ENCODE results near the gene ISOC1.

The ISOC1 gene

DNA sequence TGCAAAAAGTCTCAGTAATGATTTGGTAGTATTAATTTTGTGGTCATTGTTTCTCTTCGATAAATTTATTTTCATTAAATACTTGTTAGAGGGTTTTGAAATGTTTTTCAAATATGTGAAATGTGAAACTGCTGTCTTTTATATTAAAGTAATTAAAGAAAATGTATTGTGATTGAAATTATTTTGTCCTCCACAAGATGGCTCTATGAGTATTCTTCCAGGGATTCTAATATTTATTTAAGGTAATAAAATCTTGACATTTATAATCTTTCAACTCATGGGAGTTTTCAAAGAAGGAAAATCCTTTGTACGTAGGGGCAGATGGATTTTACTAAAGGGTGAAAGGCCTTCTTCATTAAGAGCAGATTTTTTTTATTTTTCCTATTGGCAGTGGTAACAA lies 19.3 kb downstream of the ISOC1 start:
- Histone ChIP-seq H3K4me1 (ENCODE audit: control insufficient read depth in 1 of 2, insufficient read depth in 2 of 2, low read length in 2 of 2) (no peaks in the 10 kb centered on the region), H3K27me3 (ENCODE audit: low read depth, low read length) (no peaks in the 10 kb centered on the region), H3K36me3 (ENCODE audit: control insufficient read depth in 1 of 2, insufficient read depth in 2 of 2, low read length in 2 of 2) (no peaks in the 10 kb centered on the region), H3K27ac (ENCODE audit: low read length) (no peak overlapping the region), H3K9me3 (ENCODE audit: control insufficient read depth in 1 of 2, low read length in 2 of 2) (no peaks in the 10 kb centered on the region), H3K4me3 (ENCODE audit: low read depth in 1 of 2, low read length in 2 of 2) (no peak overlapping the region)

DNA sequence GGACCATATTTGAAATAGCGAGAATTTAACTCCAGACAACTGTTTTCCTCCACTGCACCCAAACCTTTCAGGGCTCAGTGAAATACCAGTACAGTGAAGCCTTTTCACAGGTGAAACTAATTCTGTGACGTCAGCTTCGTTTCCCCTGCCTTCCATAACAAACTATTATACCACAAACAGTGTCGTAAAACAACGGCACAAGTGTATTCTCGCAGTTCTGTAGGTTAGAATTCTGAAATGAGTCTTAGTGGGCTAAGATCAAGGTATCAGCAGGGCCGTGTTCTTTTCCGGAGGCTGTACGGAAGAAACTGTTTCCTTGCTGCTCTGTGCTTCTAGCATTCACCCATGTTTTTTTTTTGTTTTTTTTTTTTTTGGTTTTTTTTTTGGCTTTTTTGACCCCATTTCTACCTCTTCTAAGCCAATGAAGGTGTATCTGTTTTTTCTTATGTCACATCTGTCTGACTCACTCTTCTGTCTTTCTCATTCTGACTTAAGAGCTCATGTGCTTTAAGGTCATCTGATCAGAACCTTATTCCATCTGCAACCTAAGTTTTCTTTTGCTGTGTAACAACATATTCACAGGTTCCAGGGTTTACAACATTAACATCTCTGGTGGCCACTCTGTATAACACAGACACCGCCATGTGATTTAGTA lies 20.1 kb downstream of the ISOC1 start:
- no peak overlapping the region for H3K4me3 ChIP-seq (ENCODE audit: low read depth in 1 of 2, low read length in 2 of 2)
- no peaks in the 10 kb centered on the region for H3K4me1 ChIP-seq (ENCODE audit: control insufficient read depth in 1 of 2, insufficient read depth in 2 of 2, low read length in 2 of 2)
- no peaks in the 10 kb centered on the region for H3K36me3 ChIP-seq (ENCODE audit: control insufficient read depth in 1 of 2, insufficient read depth in 2 of 2, low read length in 2 of 2)
- no peak overlapping the region for H3K27ac ChIP-seq (ENCODE audit: low read length)
- no peaks in the 10 kb centered on the region for H3K27me3 ChIP-seq (ENCODE audit: low read depth, low read length)
- H3K9me3 ChIP-seq (ENCODE audit: control insufficient read depth in 1 of 2, low read length in 2 of 2), result no peaks in the 10 kb centered on the region

DNA sequence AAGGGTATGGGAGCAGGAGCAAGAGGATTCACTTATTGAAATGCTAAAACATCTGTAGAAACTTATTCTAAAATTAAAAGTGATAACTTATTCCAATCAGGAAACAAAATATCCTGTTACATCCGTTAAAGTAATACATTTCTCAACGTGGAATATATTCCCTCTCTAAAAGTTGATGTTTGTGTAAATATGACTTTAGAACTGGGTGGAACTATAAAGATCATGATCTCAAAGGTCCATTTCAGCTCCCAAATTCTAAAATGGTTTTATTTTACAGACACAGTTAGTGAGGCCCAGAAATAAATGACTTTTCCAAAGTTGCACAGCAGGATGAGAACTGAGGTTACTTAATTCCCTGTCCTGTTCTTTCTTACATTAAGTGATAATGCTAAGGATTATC lies 21.1 kb downstream of the ISOC1 start:
- no peaks in the 10 kb centered on the region for H3K4me1 ChIP-seq (ENCODE audit: control insufficient read depth in 1 of 2, insufficient read depth in 2 of 2, low read length in 2 of 2)

DNA sequence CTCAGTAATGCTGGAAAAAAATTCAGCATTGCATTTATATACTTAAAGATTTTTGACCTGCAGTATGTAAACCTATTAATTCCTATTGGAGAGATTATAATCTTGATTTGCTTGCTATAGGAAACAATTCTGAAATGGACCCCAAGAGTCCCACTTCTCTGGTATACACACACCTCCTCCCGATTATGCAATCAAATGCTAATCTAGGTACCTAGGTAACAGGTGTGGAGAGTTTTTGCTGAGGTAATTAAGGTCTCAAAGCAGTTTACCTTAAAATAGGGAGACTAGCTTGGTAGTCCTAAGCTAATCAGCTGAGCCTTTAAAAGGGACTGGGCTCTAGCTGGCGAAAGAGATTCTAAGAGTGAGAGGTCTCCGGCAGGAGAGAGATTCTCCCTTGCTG lies 22.2 kb downstream of the ISOC1 start:
- Histone ChIP-seq H3K9me3 (ENCODE audit: control insufficient read depth in 1 of 2, low read length in 2 of 2) (no peaks in the 10 kb centered on the region), H3K27me3 (ENCODE audit: low read depth, low read length) (no peaks in the 10 kb centered on the region), H3K27ac (ENCODE audit: low read length) (no peak overlapping the region), H3K4me1 (ENCODE audit: control insufficient read depth in 1 of 2, insufficient read depth in 2 of 2, low read length in 2 of 2) (no peaks in the 10 kb centered on the region), H3K36me3 (ENCODE audit: control insufficient read depth in 1 of 2, insufficient read depth in 2 of 2, low read length in 2 of 2) (no peaks in the 10 kb centered on the region), H3K4me3 (ENCODE audit: low read depth in 1 of 2, low read length in 2 of 2) (no peak overlapping the region)

More for the DNA sequence above, 21.1 kb downstream of the ISOC1 start:
- no peaks in the 10 kb centered on the region for H3K9me3 ChIP-seq (ENCODE audit: control insufficient read depth in 1 of 2, low read length in 2 of 2)
- H3K27ac ChIP-seq (ENCODE audit: low read length), result no peak overlapping the region
- no peak overlapping the region for H3K4me3 ChIP-seq (ENCODE audit: low read depth in 1 of 2, low read length in 2 of 2)
- H3K27me3 ChIP-seq (ENCODE audit: low read depth, low read length), result no peaks in the 10 kb centered on the region
- no peaks in the 10 kb centered on the region for H3K36me3 ChIP-seq (ENCODE audit: control insufficient read depth in 1 of 2, insufficient read depth in 2 of 2, low read length in 2 of 2)

DNA sequence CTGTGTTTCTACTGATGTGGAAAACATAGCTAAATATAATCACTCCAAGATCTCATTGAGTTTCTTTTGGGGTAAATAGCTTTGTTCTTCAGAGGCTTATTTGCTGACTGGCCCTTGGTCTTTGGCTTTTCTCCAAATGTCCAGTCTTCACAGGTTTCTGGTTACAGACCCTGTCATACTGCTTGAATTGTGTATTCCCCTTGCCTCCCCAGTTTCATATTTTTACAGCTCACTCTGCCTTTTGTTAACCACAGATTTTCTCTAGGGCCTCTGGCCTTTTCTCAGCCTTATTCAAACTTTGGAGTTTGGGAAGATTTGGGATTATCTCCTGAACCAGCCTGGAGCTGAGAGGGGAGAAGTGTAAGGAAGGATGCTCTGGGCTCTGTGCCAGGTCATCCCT lies 23.9 kb downstream of the ISOC1 start:
- H3K4me3 ChIP-seq (ENCODE audit: low read depth in 1 of 2, low read length in 2 of 2), result no peak overlapping the region
- H3K4me1 ChIP-seq (ENCODE audit: control insufficient read depth in 1 of 2, insufficient read depth in 2 of 2, low read length in 2 of 2), result no peaks in the 10 kb centered on the region
- H3K27me3 ChIP-seq (ENCODE audit: low read depth, low read length), result no peaks in the 10 kb centered on the region
- H3K27ac ChIP-seq (ENCODE audit: low read length), result no peak overlapping the region
- no peaks in the 10 kb centered on the region for H3K9me3 ChIP-seq (ENCODE audit: control insufficient read depth in 1 of 2, low read length in 2 of 2)
- H3K36me3 ChIP-seq (ENCODE audit: control insufficient read depth in 1 of 2, insufficient read depth in 2 of 2, low read length in 2 of 2), result no peaks in the 10 kb centered on the region

DNA sequence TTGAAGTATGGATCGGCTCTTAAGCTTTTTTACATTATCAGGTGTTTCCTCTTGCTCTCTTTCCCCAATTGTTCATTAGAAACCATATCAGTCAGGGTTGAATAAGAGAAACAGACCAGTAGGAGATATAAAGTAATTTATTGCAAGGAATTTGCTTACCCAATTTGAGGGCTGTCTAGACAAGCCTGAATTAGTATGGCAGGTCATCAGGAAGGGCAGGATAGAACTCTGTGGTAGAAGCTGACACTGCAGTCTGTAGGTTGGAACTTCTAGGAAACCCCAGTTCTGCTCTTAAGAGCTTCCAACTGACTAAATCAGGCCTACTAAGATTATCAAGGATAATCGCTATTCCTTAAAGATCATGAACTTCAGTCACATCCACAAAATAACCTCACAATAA lies 24.3 kb downstream of the ISOC1 start:
- Histone ChIP-seq H3K27ac (ENCODE audit: low read length) (no peak overlapping the region), H3K27me3 (ENCODE audit: low read depth, low read length) (no peaks in the 10 kb centered on the region), H3K9me3 (ENCODE audit: control insufficient read depth in 1 of 2, low read length in 2 of 2) (no peaks in the 10 kb centered on the region), H3K4me3 (ENCODE audit: low read depth in 1 of 2, low read length in 2 of 2) (no peak overlapping the region), H3K36me3 (ENCODE audit: control insufficient read depth in 1 of 2, insufficient read depth in 2 of 2, low read length in 2 of 2) (no peaks in the 10 kb centered on the region), H3K4me1 (ENCODE audit: control insufficient read depth in 1 of 2, insufficient read depth in 2 of 2, low read length in 2 of 2) (no peaks in the 10 kb centered on the region)

DNA sequence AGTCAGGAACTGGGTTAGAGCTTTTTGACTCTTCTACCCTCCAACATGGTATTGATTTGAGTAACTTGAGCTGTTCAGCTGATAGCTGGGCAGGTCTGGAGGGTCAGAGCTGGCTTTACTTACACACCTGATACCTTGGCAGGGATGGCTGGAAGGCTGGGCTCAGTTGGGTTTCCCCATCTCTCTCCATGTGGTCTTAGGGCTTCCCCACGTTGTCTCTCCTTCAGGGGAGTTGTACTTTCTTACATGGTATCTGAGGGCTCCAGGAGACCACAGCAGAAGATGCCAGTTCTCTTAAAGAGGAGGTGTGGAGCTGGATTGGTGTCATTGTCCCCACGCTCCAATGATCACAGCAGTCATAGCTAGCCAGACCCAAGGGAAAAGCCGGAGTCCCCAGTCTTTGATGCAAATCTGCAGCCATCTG lies 25.6 kb downstream of the ISOC1 start:
- no peaks in the 10 kb centered on the region for H3K36me3 ChIP-seq (ENCODE audit: control insufficient read depth in 1 of 2, insufficient read depth in 2 of 2, low read length in 2 of 2)
- no peak overlapping the region for H3K27ac ChIP-seq (ENCODE audit: low read length)
- H3K27me3 ChIP-seq (ENCODE audit: low read depth, low read length), result no peaks in the 10 kb centered on the region
- H3K4me3 ChIP-seq (ENCODE audit: low read depth in 1 of 2, low read length in 2 of 2), result no peak overlapping the region
- H3K4me1 ChIP-seq (ENCODE audit: control insufficient read depth in 1 of 2, insufficient read depth in 2 of 2, low read length in 2 of 2), result no peaks in the 10 kb centered on the region
- H3K9me3 ChIP-seq (ENCODE audit: control insufficient read depth in 1 of 2, low read length in 2 of 2), result no peaks in the 10 kb centered on the region

DNA sequence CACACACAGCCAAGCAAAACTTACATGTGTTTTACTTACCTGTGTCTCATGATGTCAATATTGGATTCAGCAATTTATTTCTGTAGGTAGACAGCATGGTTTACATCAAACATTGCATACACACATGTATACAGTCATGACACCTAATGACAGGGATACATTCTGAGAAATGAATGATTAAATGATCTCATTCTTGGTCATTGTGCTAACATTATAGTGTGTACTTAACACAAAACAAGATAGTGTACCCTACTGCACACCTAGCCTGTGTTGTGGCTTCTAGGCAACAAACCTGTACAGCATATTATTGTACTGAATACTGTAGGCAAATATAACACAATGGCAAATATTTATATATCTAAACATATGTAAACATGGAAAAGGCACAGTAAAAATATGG lies 28.0 kb downstream of the ISOC1 start:
- no peak overlapping the region for H3K4me3 ChIP-seq (ENCODE audit: low read depth in 1 of 2, low read length in 2 of 2)
- no peaks in the 10 kb centered on the region for H3K9me3 ChIP-seq (ENCODE audit: control insufficient read depth in 1 of 2, low read length in 2 of 2)
- H3K4me1 ChIP-seq (ENCODE audit: control insufficient read depth in 1 of 2, insufficient read depth in 2 of 2, low read length in 2 of 2), result peaks cover 0 to 7% of the 10 kb centered on the region in 2 donors
- no peak overlapping the region for H3K27ac ChIP-seq (ENCODE audit: low read length)
- H3K36me3 ChIP-seq (ENCODE audit: control insufficient read depth in 1 of 2, insufficient read depth in 2 of 2, low read length in 2 of 2), result no peaks in the 10 kb centered on the region
- no peaks in the 10 kb centered on the region for H3K27me3 ChIP-seq (ENCODE audit: low read depth, low read length)

DNA sequence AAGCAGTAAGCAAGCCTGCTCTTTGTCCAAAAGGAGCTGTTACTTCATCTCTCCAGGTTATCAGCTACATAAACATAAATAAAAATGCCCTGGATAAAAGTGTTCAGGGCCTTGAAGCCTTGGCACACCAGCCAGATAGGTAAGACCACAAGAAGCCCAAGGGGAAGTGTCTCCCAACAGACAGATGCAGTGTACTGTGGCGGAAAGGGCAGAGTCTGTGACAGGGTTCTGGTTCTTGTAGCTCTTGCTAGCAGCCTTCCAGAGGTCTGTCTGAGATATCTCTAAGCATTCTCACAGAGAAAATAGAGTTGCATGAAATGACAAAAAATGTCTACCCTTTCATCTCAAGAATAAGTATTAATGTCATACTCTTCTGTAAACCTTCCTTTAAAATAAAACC lies 30.1 kb downstream of the ISOC1 start:
- H3K36me3 ChIP-seq (ENCODE audit: control insufficient read depth in 1 of 2, insufficient read depth in 2 of 2, low read length in 2 of 2), result no peaks in the 10 kb centered on the region
- H3K4me3 ChIP-seq (ENCODE audit: low read depth in 1 of 2, low read length in 2 of 2), result no peak overlapping the region
- no peaks in the 10 kb centered on the region for H3K9me3 ChIP-seq (ENCODE audit: control insufficient read depth in 1 of 2, low read length in 2 of 2)

DNA sequence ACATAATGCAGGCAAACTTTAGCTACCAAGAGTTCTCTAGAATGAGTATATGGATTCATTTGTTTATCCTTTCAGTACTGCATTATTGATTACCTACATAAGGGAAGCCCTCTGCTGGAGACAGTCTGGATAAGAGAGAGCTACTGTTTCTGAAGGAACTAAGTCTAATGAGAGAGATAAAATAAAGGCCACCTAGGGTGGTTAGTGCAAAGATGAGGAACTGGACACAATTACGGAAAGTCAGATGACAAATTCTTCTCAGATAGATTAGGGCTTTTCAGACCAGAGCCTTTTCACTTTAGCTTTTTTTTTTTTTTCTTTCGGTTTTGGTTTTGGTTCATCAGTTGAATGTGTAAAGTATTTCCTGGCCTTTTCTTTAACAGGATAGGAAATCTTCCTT lies 31.3 kb downstream of the ISOC1 start:
- Histone ChIP-seq H3K27ac (ENCODE audit: low read length) (no peak overlapping the region), H3K4me3 (ENCODE audit: low read depth in 1 of 2, low read length in 2 of 2) (peak overlapping the region in 1 of 2 donors; percentile 8), H3K27me3 (ENCODE audit: low read depth, low read length) (no peaks in the 10 kb centered on the region), H3K36me3 (ENCODE audit: control insufficient read depth in 1 of 2, insufficient read depth in 2 of 2, low read length in 2 of 2) (no peaks in the 10 kb centered on the region), H3K9me3 (ENCODE audit: control insufficient read depth in 1 of 2, low read length in 2 of 2) (no peaks in the 10 kb centered on the region), H3K4me1 (ENCODE audit: control insufficient read depth in 1 of 2, insufficient read depth in 2 of 2, low read length in 2 of 2) (peaks cover 0 to 7% of the 10 kb centered on the region in 2 donors)

More for the DNA sequence above, 30.1 kb downstream of the ISOC1 start:
- no peaks in the 10 kb centered on the region for H3K27me3 ChIP-seq (ENCODE audit: low read depth, low read length)
- H3K27ac ChIP-seq (ENCODE audit: low read length), result no peak overlapping the region
- H3K4me1 ChIP-seq (ENCODE audit: control insufficient read depth in 1 of 2, insufficient read depth in 2 of 2, low read length in 2 of 2), result peaks cover 0 to 7% of the 10 kb centered on the region in 2 donors

DNA sequence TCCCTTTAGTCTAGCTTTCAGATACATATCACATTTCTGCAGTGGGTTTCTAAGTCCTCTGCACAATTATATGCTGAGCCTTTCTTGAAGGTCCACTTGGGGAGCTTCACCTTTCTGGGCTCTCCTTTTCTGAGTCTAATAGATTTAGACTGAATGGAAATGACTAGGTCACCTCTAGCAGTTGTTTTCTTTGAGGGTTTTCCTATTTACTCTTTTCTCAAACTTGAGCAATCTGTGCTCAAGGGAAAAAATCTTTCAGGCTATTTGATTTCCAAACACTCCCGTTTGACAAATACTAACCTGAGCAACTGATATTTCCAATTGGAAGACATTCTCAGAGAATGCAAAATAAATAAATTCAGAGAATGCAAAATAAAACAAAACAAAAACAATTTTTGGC lies 39.0 kb downstream of the ISOC1 start:
- no peak overlapping the region for H3K27ac ChIP-seq (ENCODE audit: low read length)

DNA sequence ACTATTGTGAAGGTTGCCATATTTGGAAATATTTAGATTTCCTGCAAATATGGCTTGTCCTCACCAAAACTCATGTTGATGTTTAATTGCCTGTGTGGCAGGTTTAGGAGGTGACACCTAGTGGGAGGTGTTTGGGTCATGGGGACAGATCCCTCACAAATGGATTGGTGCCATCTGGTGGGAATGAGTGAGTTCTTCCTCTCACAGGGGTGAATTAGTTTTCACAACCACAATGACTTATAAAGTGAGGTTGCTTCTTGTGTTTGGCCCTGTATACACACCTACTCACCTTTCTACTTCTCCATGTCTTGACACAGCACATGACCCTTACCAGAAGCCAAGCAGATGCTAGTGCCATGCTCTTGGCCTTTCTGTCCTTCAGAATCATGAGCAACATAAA lies 41.1 kb downstream of the ISOC1 start:
- Histone ChIP-seq H3K4me1 (ENCODE audit: control insufficient read depth in 1 of 2, insufficient read depth in 2 of 2, low read length in 2 of 2) (no peaks in the 10 kb centered on the region), H3K9me3 (ENCODE audit: control insufficient read depth in 1 of 2, low read length in 2 of 2) (no peaks in the 10 kb centered on the region), H3K4me3 (ENCODE audit: low read depth in 1 of 2, low read length in 2 of 2) (no peak overlapping the region), H3K36me3 (ENCODE audit: control insufficient read depth in 1 of 2, insufficient read depth in 2 of 2, low read length in 2 of 2) (no peaks in the 10 kb centered on the region), H3K27ac (ENCODE audit: low read length) (no peak overlapping the region), H3K27me3 (ENCODE audit: low read depth, low read length) (no peaks in the 10 kb centered on the region)

More for the DNA sequence above, 39.0 kb downstream of the ISOC1 start:
- Histone ChIP-seq H3K36me3 (ENCODE audit: control insufficient read depth in 1 of 2, insufficient read depth in 2 of 2, low read length in 2 of 2) (no peaks in the 10 kb centered on the region), H3K9me3 (ENCODE audit: control insufficient read depth in 1 of 2, low read length in 2 of 2) (no peaks in the 10 kb centered on the region), H3K4me1 (ENCODE audit: control insufficient read depth in 1 of 2, insufficient read depth in 2 of 2, low read length in 2 of 2) (no peaks in the 10 kb centered on the region), H3K27me3 (ENCODE audit: low read depth, low read length) (no peaks in the 10 kb centered on the region), H3K4me3 (ENCODE audit: low read depth in 1 of 2, low read length in 2 of 2) (no peak overlapping the region)

All from muscle layer of duodenum (tissue), 2 donors.